GM12892 (cell line): ENCODE measurements around the gene PIBF1.

ENCODE experiments used
- DNase-seq: peaks from one replicate; pipeline ENCODE4 v3.0.0; 2011; ENCODE audit not compliant: insufficient read length
- FAIRE-seq: peaks from 2 replicates; lab custom pipeline; 2011; peaks lifted over from hg19 to GRCh38; lab: Jason Lieb, UNC
- POLR2A ChIP-seq: IDR thresholded peaks from 2 replicates; pipeline ENCODE4 v1.6.1; 2011; ENCODE audit warnings: low read depth, low read length, control low read depth
- POLR2AphosphoS5 ChIP-seq: IDR thresholded peaks from 2 replicates; pipeline ENCODE4 v1.6.1; 2011; ENCODE audit warnings: low read depth, low read length, control low read depth
- TAF1 ChIP-seq: IDR thresholded peaks from 2 replicates; pipeline ENCODE4 v1.6.1; 2011; ENCODE audit warnings: low read depth, mild to moderate bottlenecking, control low read depth, low read length, borderline replicate concordance

Gene PIBF1

GRCh38 chr13:72849571-72849970 lies 67.6 kb downstream of the PIBF1 start:
- TF ChIP-seq POLR2A: no peak
- FAIRE-seq (no peak), DNase-seq (no peak)

GRCh38 chr13:72850959-72851677 lies 69.2 kb downstream of the PIBF1 start:
- DNase-seq (no peak), FAIRE-seq (no peak)
- no peak for TF ChIP-seq POLR2A
- no peak for TF ChIP-seq POLR2AphosphoS5
- no peak for TF ChIP-seq TAF1

- FAIRE-seq: no peak
Observed at GRCh38 chr13:72851678-72852014, 69.7 kb downstream of the PIBF1 start.

GRCh38 chr13:72852207-72852606 lies 70.3 kb downstream of the PIBF1 start:
- FAIRE-seq (no peak), DNase-seq (no peak)
- TF ChIP-seq POLR2A: no peak

More at GRCh38 chr13:72851678-72852014, 69.7 kb downstream of the PIBF1 start:
- TF ChIP-seq POLR2A: no peak
- TF ChIP-seq TAF1: no peak
- TF ChIP-seq POLR2AphosphoS5: no peak
- DNase-seq: no peak

GRCh38 chr13:72853000-72853399 lies 71.1 kb downstream of the PIBF1 start:
- FAIRE-seq (no peak), DNase-seq (no peak)
- TF ChIP-seq POLR2A: no peak
- no peak for TF ChIP-seq TAF1
- no peak for TF ChIP-seq POLR2AphosphoS5

- no peak for TF ChIP-seq POLR2A
- TF ChIP-seq TAF1: no peak
- TF ChIP-seq POLR2AphosphoS5: no peak
- FAIRE-seq (peak; percentile 86), DNase-seq (no peak)
Observed at GRCh38 chr13:72864142-72865011, 82.4 kb downstream of the PIBF1 start.

GRCh38 chr13:72868229-72868628 lies 86.3 kb downstream of the PIBF1 start:
- TF ChIP-seq POLR2A (no peak), POLR2AphosphoS5 (no peak), TAF1 (no peak)
- FAIRE-seq: no peak
- no peak for DNase-seq

- FAIRE-seq (no peak), DNase-seq (no peak)
- TF ChIP-seq TAF1: no peak
- no peak for TF ChIP-seq POLR2A
- TF ChIP-seq POLR2AphosphoS5: no peak
Observed at GRCh38 chr13:72875233-72875632, 93.3 kb downstream of the PIBF1 start.

GRCh38 chr13:72884101-72884500 lies 102.2 kb downstream of the PIBF1 start:
- TF ChIP-seq TAF1: no peak
- TF ChIP-seq POLR2A: no peak
- no peak for TF ChIP-seq POLR2AphosphoS5
- FAIRE-seq (no peak), DNase-seq (no peak)

- FAIRE-seq (no peak), DNase-seq (no peak)
- TF ChIP-seq POLR2AphosphoS5 (no peak), TAF1 (no peak), POLR2A (no peak)
Observed at GRCh38 chr13:72886272-72887067, 104.5 kb downstream of the PIBF1 start.

- no peak for DNase-seq
- no peak for TF ChIP-seq POLR2A
- no peak for TF ChIP-seq POLR2AphosphoS5
- no peak for TF ChIP-seq TAF1
- no peak for FAIRE-seq
Observed at GRCh38 chr13:72889495-72889894, 107.6 kb downstream of the PIBF1 start.
